Measurements from ENCODE around the gene DCST1. TPM values are rescaled to one million over a fixed set of nuclear protein-coding genes. Genes with fewer than 3 reads are reported as not detected.

The DCST1 gene
- polyA plus RNA-seq, 1 experiment: not detected

GRCh38 chr1:155003766-155004351 is 29.8 kb upstream of the DCST1 start:
- Histone ChIP-seq H3K27me3 (ENCODE audit: control insufficient read depth, insufficient read depth, low read length) (no peaks in the 10 kb centered on the region), H3K36me3 (ENCODE audit: control insufficient read depth, insufficient read depth, low read length) (peaks cover 2% of the 10 kb centered on the region), H3K4me3 (ENCODE audit: low read depth, low read length) (peak overlapping the region; percentile 94)
- no peak for DNase-seq (ENCODE audit: low read depth)
- TF ChIP-seq CTCF (IDR thresholded peaks at IDR 0.05; ENCODE audit: insufficient read depth, low read depth, low read length): no peak
- CTCF ChIA-PET: interaction anchor here (1.2 to 8.3 kb wide), 3 partner anchors 13 to 46 kb away, joined by 3 to 74 read pairs (median 4); no protein-coding TSS in a partner anchor
- POLR2A ChIA-PET: no interaction called here

- no peak for DNase-seq (ENCODE audit: low read depth)
- H3K4me3 ChIP-seq (ENCODE audit: low read depth, low read length): peak overlapping the region; percentile 94
- H3K27me3 ChIP-seq (ENCODE audit: control insufficient read depth, insufficient read depth, low read length): no peaks in the 10 kb centered on the region
- ChIA-PET POLR2A (no interaction called here), CTCF (interaction anchor here (1.4 to 8.3 kb wide), 3 partner anchors 13 to 81 kb away, joined by 4 to 74 read pairs (median 4); no protein-coding TSS in a partner anchor)
- H3K36me3 ChIP-seq (ENCODE audit: control insufficient read depth, insufficient read depth, low read length): peaks cover 2% of the 10 kb centered on the region
- no peak for TF ChIP-seq CTCF (IDR thresholded peaks at IDR 0.05; ENCODE audit: insufficient read depth, low read depth, low read length)
These were observed 29.1 kb upstream of the DCST1 start for GRCh38 chr1:155004352-155005075.

- POLR2A ChIA-PET: no interaction called here
- Histone ChIP-seq H3K4me3 (ENCODE audit: low read depth, low read length) (no peak overlapping the region), H3K36me3 (ENCODE audit: control insufficient read depth, insufficient read depth, low read length) (peaks cover 2% of the 10 kb centered on the region), H3K27me3 (ENCODE audit: control insufficient read depth, insufficient read depth, low read length) (no peaks in the 10 kb centered on the region)
- no peak for TF ChIP-seq CTCF (IDR thresholded peaks at IDR 0.05; ENCODE audit: insufficient read depth, low read depth, low read length)
- no peak for DNase-seq (ENCODE audit: low read depth)
- CTCF ChIA-PET: interaction anchor here (1.4 to 8.3 kb wide), 2 partner anchors 12 to 80 kb away, joined by 4 to 74 read pairs; no protein-coding TSS in a partner anchor
These were observed 28.3 kb upstream of the DCST1 start for GRCh38 chr1:155005076-155006011.

GRCh38 chr1:155006601-155007101 is 27.0 kb upstream of the DCST1 start:
- ChIA-PET CTCF (interaction anchor here (1.2 to 8.3 kb wide), 3 partner anchors 11 to 168 kb away, joined by 3 to 74 read pairs (median 4); partner anchors contain the start of gene ADAM15), POLR2A (no interaction called here)
- H3K27me3 ChIP-seq (ENCODE audit: control insufficient read depth, insufficient read depth, low read length): no peaks in the 10 kb centered on the region
- H3K4me3 ChIP-seq (ENCODE audit: low read depth, low read length): no peak overlapping the region
- peaks cover 4% of the 10 kb centered on the region for H3K36me3 ChIP-seq (ENCODE audit: control insufficient read depth, insufficient read depth, low read length)
- DNase-seq (ENCODE audit: low read depth): no peak
- no peak for TF ChIP-seq CTCF (IDR thresholded peaks at IDR 0.05; ENCODE audit: insufficient read depth, low read depth, low read length)

All from BJ (cell line).